D721Med (cell line): ENCODE measurements around the gene OSBPL3.

ENCODE experiments used
- DNase-seq: peaks from one replicate; pipeline ENCODE4 v3.0.0; 2011; ENCODE audit warnings: low spot score; ENCODE audit not compliant: insufficient read length
- FAIRE-seq: peaks from 2 replicates; lab custom pipeline; 2011; peaks lifted over from hg19 to GRCh38; lab: Jason Lieb, UNC
- CTCF ChIP-seq: IDR thresholded peaks from 2 replicates; pipeline ENCODE4 v1.5.1; 2012; ENCODE audit warnings: mild to moderate bottlenecking, control low read depth; ENCODE audit not compliant: insufficient read depth; ENCODE audit errors: missing control alignments

The OSBPL3 gene

GRCh38 chr7:24812305-24812945 lies 167.6 kb downstream of the OSBPL3 start:
- no peak for FAIRE-seq
- peak; percentile 76 for TF ChIP-seq CTCF
- DNase-seq: peak; percentile 26

- FAIRE-seq (no peak), DNase-seq (no peak)
- no peak for TF ChIP-seq CTCF
Observed at GRCh38 chr7:24808518-24808917, 171.5 kb downstream of the OSBPL3 start.

GRCh38 chr7:24802300-24802699 lies 177.7 kb downstream of the OSBPL3 start:
- FAIRE-seq (no peak), DNase-seq (no peak)
- TF ChIP-seq CTCF: no peak

- no peak for TF ChIP-seq CTCF
- DNase-seq: no peak
- no peak for FAIRE-seq
Observed at GRCh38 chr7:24801883-24802282, 178.1 kb downstream of the OSBPL3 start.

GRCh38 chr7:24800667-24801066 lies 179.3 kb downstream of the OSBPL3 start:
- FAIRE-seq: no peak
- DNase-seq: no peak
- no peak for TF ChIP-seq CTCF

GRCh38 chr7:24800073-24800472 lies 179.9 kb downstream of the OSBPL3 start:
- DNase-seq (no peak), FAIRE-seq (no peak)
- no peak for TF ChIP-seq CTCF

- DNase-seq (no peak), FAIRE-seq (no peak)
- no peak for TF ChIP-seq CTCF
Observed at GRCh38 chr7:24799506-24799905, 180.5 kb downstream of the OSBPL3 start.
